Tibial nerve (tissue), 4 donors: Measurements from ENCODE around the gene IL12B. TPM values are rescaled to one million over a fixed set of nuclear protein-coding genes. Genes with fewer than 3 reads are reported as not detected.
"Not testable (repeated sequence)": the region's sequence is repeated elsewhere in the genome, so short reads cannot be mapped to it uniquely, and the experiment has no call there.

Experiments used
- DNase-seq, 2 donors: peaks; one replicate each; pipeline ENCODE4 v3.0.0-alpha.2; 2019; ENCODE audit warnings: low spot score in 2 of 2
- H3K27ac ChIP-seq, 4 donors: fragments of 200-600 bp; sonication (generic) in 3 of 4; one replicate each; pipeline ENCODE4 v1.5.1; 2017 to 2019; ENCODE audit warnings: mild to moderate bottlenecking in 1 of 4
- H3K27me3 ChIP-seq, 2 donors: fragments of 200-600 bp; sonication (generic) in 1 of 2; one replicate each; pipeline versions ENCODE4 v1.5.1 to v1.6.0; 2017 to 2019
- H3K36me3 ChIP-seq, 3 donors: fragments of 200-600 bp; sonication (generic); one replicate each; pipeline ENCODE4 v1.5.1; 2018 to 2019
- H3K4me1 ChIP-seq, 4 donors: fragments of 200-600 bp; sonication (generic) in 3 of 4; one replicate each; pipeline ENCODE4 v1.5.1; 2017 to 2019
- H3K4me3 ChIP-seq, 4 donors: fragments of 200-600 bp; sonication (generic) in 3 of 4; one replicate each; pipeline ENCODE4 v1.5.1; 2017 to 2019; ENCODE audit warnings: mild to moderate bottlenecking in 1 of 4, moderate library complexity in 1 of 4
- H3K9me3 ChIP-seq, 4 donors: fragments of 200-600 bp; sonication (generic) in 3 of 4; one replicate each; pipeline ENCODE4 v1.5.1; 2017 to 2019
- EP300 ChIP-seq, 2 donors: sonication (generic); formaldehyde crosslinking; IDR thresholded peaks; one replicate each; pipeline ENCODE4 v1.6.1; 2017; ENCODE audit warnings: antibody characterized with exemption in 2 of 2, mild to moderate bottlenecking in 1 of 2
- POLR2A ChIP-seq, 2 donors: fragments of 450-650 bp; IDR thresholded peaks; one replicate each; pipeline ENCODE4 v1.6.1; 2017; ENCODE audit warnings: antibody characterized with exemption in 2 of 2, mild to moderate bottlenecking in 2 of 2, moderate library complexity in 2 of 2
- WGBS, 2 donors: methylation state at CpG; one replicate each; pipeline ENCODE4 v1.1.5; 2018; 5-methylcytosine and 5-hydroxymethylcytosine counted together
- total RNA-seq, 4 donors: library from RNA; depleted of rRNA; stranded (reverse); fragments of >200 nt; gene quantifications; one replicate each; pipeline ENCODE4 v1.1.0, GENCODE V29; 2016
- TF ChIP-seq, protein P1 (sequence below), 5 experiments: fragments of 200-600 bp in 3 of 5; fragments of 450-650 bp in 2 of 5; sonication (generic) in 3 of 5; IDR thresholded peaks; one replicate each; pipeline ENCODE4 v1.5.1; 2016 to 2019; ENCODE audit warnings: antibody characterized with exemption in 5 of 5, mild to moderate bottlenecking in 3 of 5, moderate library complexity in 2 of 5

The IL12B gene
- total RNA-seq, 4 donors from 2014 or later: not detected

DNA sequence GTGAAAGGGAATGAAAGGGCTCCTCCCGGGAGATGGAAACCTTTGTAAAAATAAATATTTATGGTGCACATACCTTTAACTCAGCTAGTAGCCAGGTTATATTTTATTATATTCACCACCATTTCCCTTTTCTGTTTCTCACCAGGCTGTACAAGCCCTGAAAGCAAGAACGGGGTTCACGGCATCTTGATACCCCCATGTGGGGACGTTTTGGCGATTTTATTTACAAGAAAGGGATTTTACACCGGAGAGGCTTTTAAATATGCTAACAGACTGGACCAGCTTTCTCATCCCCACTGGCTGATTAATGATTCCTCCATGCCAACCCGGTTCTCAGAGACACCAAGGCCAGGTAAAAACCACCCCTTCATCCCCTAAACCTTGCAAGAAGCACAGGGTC is 19.2 kb downstream of the IL12B start:
- Histone ChIP-seq H3K9me3 (no peaks in the 10 kb centered on the region), H3K4me3 (no peak overlapping the region), H3K36me3 (no peaks in the 10 kb centered on the region), H3K27ac (no peak overlapping the region), H3K27me3 (peaks cover 0 to 40% of the 10 kb centered on the region in 2 donors), H3K4me1 (peaks cover 0 to 6% (median 0%) of the 10 kb centered on the region in 4 donors)
- TF ChIP-seq, protein P1, sequence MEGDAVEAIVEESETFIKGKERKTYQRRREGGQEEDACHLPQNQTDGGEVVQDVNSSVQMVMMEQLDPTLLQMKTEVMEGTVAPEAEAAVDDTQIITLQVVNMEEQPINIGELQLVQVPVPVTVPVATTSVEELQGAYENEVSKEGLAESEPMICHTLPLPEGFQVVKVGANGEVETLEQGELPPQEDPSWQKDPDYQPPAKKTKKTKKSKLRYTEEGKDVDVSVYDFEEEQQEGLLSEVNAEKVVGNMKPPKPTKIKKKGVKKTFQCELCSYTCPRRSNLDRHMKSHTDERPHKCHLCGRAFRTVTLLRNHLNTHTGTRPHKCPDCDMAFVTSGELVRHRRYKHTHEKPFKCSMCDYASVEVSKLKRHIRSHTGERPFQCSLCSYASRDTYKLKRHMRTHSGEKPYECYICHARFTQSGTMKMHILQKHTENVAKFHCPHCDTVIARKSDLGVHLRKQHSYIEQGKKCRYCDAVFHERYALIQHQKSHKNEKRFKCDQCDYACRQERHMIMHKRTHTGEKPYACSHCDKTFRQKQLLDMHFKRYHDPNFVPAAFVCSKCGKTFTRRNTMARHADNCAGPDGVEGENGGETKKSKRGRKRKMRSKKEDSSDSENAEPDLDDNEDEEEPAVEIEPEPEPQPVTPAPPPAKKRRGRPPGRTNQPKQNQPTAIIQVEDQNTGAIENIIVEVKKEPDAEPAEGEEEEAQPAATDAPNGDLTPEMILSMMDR (IDR thresholded peaks at IDR 0.05): no peak
- TF ChIP-seq POLR2A (IDR thresholded peaks at IDR 0.05) (no peak), EP300 (IDR thresholded peaks at IDR 0.05) (no peak)
- WGBS, 2 donors: 53 to 58% methylated on average over 7 of the region's 7 CpGs
- no peak for DNase-seq

DNA sequence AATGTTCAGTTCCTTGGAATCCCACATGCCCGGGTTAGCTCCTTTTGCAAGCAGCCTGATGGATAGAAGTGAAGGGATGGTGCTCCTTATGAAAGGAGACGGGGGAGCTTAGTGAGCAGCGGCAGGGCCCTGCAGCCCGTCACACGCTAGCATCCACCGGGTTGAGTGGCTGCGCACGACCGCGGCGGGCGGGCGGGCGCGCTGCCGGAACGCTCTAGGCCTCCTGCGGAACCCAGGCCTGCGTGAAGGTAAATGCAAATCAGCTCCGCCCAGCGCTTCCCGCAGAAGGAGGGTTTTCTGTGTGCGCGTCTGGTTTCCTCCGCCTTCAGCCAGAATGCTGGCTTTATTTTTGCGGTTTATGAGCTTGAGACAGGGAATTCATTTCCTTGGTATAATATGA is 19.8 kb downstream of the IL12B start:
- Histone ChIP-seq H3K27me3 (peaks cover 0 to 40% of the 10 kb centered on the region in 2 donors), H3K4me3 (no peak overlapping the region), H3K36me3 (no peaks in the 10 kb centered on the region)

DNA sequence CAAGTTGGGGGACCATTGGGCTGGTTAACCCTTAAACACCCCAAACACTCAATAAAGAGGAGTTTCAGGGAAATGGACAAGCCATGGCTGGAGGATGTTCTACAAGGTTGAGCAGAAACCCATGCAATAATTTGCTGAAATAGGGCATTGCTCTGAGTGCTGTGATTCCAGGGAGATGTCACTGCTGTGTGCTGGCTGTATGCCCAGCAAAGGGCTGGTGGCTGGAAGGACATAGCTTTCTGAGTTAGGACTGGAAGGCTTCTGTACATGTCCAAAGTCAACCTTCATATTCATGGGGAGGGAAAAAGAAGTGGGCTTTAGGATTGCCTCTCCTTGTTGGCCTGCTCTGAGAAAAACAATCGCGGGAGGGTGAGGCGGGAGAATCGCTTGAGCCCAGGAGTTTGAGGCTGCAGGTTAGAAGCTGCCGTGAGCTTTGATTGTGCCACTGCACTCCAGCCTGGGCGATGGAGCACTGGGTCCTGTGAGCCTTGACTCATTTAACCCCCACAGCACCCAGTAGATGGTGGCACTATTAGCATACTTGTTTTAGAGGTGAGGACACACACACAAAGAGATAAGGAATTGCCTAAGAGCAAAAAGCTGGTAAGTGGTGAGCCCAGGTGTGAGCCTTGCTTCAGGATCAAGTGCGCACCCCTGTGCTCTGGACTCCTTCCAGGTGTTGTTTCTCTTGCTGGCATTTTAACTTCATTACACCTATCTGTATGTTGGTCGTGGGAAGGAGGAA is 20.4 kb downstream of the IL12B start:
- TF ChIP-seq EP300 (IDR thresholded peaks at IDR 0.05) (no peak), POLR2A (IDR thresholded peaks at IDR 0.05) (no peak)
- TF ChIP-seq, protein P1 (IDR thresholded peaks at IDR 0.05): no peak
- H3K9me3 ChIP-seq: no peaks in the 10 kb centered on the region
- H3K27ac ChIP-seq: no peak overlapping the region
- H3K36me3 ChIP-seq: no peaks in the 10 kb centered on the region
- DNase-seq: no peak
- no peak overlapping the region for H3K4me3 ChIP-seq
- peaks cover 0 to 40% of the 10 kb centered on the region in 2 donors for H3K27me3 ChIP-seq
- 74 to 83% methylated on average over 8 of the region's 8 CpGs for WGBS, 2 donors
- H3K4me1 ChIP-seq: peaks cover 0 to 6% (median 0%) of the 10 kb centered on the region in 4 donors

More for the DNA sequence above, 19.8 kb downstream of the IL12B start:
- H3K27ac ChIP-seq: no peak overlapping the region
- TF ChIP-seq, protein P1 (IDR thresholded peaks at IDR 0.05): no peak
- TF ChIP-seq EP300 (IDR thresholded peaks at IDR 0.05): no peak
- TF ChIP-seq POLR2A (IDR thresholded peaks at IDR 0.05): no peak
- WGBS, 2 donors: 4 to 10% methylated on average over 9 to 26 of the region's 26 CpGs
- H3K9me3 ChIP-seq: no peaks in the 10 kb centered on the region
- peaks cover 0 to 6% (median 0%) of the 10 kb centered on the region in 4 donors for H3K4me1 ChIP-seq
- DNase-seq: no peak

DNA sequence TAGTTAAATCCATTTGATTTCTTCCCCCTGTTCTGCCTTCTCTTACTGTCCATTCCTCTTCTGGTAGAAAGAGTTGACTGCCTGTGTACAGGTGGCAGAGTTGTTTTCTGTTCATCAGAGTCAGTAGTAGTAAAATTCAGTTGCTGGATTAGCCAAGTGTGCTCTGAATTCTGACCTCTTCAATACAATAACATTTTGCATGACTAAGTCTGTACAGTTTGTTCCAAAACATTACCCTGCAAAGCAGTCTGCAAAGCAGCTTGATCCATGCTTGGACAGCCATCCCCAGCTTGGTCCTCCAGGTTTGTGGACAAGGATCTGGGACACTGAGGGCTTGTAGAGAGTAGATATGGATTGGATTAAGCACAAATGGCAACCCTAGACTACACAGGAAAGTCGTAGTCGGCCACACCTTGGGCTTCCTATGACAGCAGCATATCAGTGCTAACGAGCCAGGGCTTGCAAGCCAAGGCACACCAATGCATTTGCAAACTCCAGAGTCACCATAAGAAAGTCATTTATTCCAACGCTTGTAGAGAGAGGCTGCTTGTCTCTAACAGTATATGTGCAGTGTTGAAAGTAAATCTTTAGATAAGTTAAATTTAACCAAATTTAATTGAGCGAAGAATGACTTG is 25.2 kb downstream of the IL12B start:
- peaks cover 0 to 11% of the 10 kb centered on the region in 2 donors for H3K27me3 ChIP-seq
- no peak overlapping the region for H3K4me3 ChIP-seq
- no peak for DNase-seq
- no peaks in the 10 kb centered on the region for H3K36me3 ChIP-seq
- TF ChIP-seq POLR2A (IDR thresholded peaks at IDR 0.05) (no peak), EP300 (IDR thresholded peaks at IDR 0.05) (no peak)
- TF ChIP-seq, protein P1 (IDR thresholded peaks at IDR 0.05): no peak
- H3K4me1 ChIP-seq: no peaks in the 10 kb centered on the region
- H3K9me3 ChIP-seq: peaks cover 0 to 22% (median 2%) of the 10 kb centered on the region in 4 donors
- no peak overlapping the region for H3K27ac ChIP-seq
- 71 to 80% methylated on average over 5 of the region's 5 CpGs for WGBS, 2 donors

DNA sequence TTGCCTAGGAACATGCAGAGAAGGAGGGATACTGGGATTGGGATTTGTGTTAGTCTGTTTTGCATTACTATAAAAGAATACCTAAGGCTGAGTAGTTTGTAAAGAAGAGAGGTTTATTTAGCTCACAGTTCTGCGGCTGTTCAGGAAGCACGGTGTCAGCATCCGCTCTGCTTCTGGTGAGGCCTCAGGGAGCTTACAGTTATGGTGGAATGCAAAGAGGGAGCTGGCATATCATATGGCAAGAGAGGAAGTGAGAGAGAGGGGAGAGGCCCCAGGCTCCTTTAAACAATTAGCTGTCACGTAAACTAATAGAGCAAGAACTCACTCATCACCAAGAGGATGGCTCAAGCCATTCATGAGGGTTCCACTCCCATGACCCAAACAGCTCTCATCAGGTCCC is 27.0 kb downstream of the IL12B start:
- Histone ChIP-seq H3K36me3 (no peaks in the 10 kb centered on the region), H3K9me3 (peaks cover 0 to 40% (median 2%) of the 10 kb centered on the region in 4 donors), H3K4me1 (no peaks in the 10 kb centered on the region), H3K4me3 (no peak overlapping the region), H3K27ac (no peak overlapping the region), H3K27me3 (no peaks in the 10 kb centered on the region)
- no peak for TF ChIP-seq EP300 (IDR thresholded peaks at IDR 0.05)
- TF ChIP-seq, protein P1 (IDR thresholded peaks at IDR 0.05): no peak
- TF ChIP-seq POLR2A (IDR thresholded peaks at IDR 0.05): no peak
- WGBS, 2 donors: 94 to 97% methylated on average over 4 of the region's 4 CpGs
- no peak for DNase-seq

DNA sequence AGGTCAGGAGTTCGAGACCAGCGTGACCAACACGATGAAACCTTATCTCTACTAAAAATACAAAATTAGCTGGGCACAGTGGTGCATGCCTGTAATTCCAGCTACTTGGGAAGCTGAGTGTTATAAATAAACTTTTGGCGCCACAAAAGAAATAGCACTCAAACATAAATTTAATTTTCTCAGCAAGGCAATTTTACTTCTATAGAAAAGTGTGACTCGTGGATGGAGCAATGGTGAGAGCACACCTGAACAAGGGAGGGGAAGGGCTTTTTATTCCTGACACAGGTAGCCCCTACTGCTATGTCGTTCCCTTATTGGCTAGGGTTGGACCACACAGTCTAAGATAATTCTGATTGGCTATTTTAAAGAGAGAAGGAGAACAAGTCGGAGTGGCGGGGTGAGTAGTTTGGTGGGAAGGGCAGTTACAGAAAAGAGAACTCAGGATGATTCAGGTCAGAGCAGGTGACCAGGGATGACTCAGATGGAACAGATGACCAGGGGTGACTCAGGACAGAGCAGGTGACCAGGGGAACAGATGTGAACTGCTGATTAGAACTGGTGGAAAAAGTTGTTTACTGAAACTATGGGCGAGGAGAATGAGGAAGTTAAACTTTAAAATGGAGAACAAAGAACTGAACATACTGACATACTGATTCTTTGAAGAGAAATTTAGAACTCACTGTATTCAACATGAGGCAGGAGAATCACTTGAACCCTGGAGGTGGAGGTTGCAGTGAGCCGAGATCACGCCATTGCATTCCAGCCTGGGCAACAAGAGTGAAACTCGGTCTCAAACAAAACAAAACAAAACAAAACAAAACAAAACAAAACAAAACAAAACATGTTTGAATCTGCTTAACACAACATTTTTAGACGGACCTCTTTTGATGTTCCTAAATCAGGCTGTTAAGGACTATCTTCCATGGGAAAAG is 28.1 kb downstream of the IL12B start:
- not testable (repeated sequence) for H3K27me3 ChIP-seq, H3K27ac ChIP-seq, H3K4me3 ChIP-seq, H3K4me1 ChIP-seq, H3K36me3 ChIP-seq, DNase-seq
- 86 to 87% methylated on average over 13 of the region's 13 CpGs for WGBS, 2 donors
- peaks cover 0 to 51% (median 2%) of the 10 kb centered on the region in 4 donors for H3K9me3 ChIP-seq
